SK-N-SH (cell line): Measurements from ENCODE around the gene FOXG1. TPM values are rescaled to one million over a fixed set of nuclear protein-coding genes. Genes with fewer than 3 reads are reported as not detected.

Experiments used
- CTCF ChIA-PET: fragments of 300-600, 350-600 bp; formaldehyde crosslinking; extraction: SDS; loops from one replicate; lab custom pipeline; 2021; lab: Yijun Ruan, JAX
- POLR2A ChIA-PET: fragments of 350-600 bp; sonication (Branson Sonifier 250); formaldehyde crosslinking; extraction: SDS; loops from one replicate; lab custom pipeline; 2020; ENCODE audit warnings: antibody characterized with exemption, inconsistent platforms; lab: Yijun Ruan, JAX
- DNase-seq: peaks from one replicate; pipeline ENCODE4 v3.0.0; 2012
- H2AFZ ChIP-seq: fragments of 200-600 bp; sonication (generic); 2 replicates; pipeline ENCODE4 v1.8.1; 2016; ENCODE audit warnings: antibody characterized with exemption, mild to moderate bottlenecking, low read depth
- H3F3A ChIP-seq: fragments of 200-600 bp; sonication (generic); replicated peaks from 2 replicates; pipeline ENCODE3; 2016; ENCODE audit warnings: antibody characterized with exemption, mild to moderate bottlenecking; ENCODE audit not compliant: insufficient read depth
- H3K27ac ChIP-seq, 2 experiments: fragments of 200-500 bp in 1 of 2; fragments of 200-600 bp in 1 of 2; sonication (Bioruptor generic) in 1 of 2; sonication (generic), shearing (Covaris generic) in 1 of 2; 2 replicates each; pipeline versions ENCODE4 v1.5.1 to v1.6.1; 2014 to 2016; ENCODE audit warnings: low read depth in 2 of 2, inconsistent platforms in 1 of 2, low read length in 1 of 2, mild to moderate bottlenecking in 1 of 2, mixed read lengths in 1 of 2
- H3K27me3 ChIP-seq: fragments of 200-600 bp; sonication (generic), shearing (Covaris generic); 2 replicates; pipeline ENCODE4 v1.6.1; 2016; ENCODE audit warnings: mixed run types; ENCODE audit not compliant: insufficient read depth
- H3K36me3 ChIP-seq, 2 experiments: fragments of 200-500 bp in 1 of 2; fragments of 200-600 bp in 1 of 2; sonication (Bioruptor generic) in 1 of 2; sonication (generic) in 1 of 2; replicated peaks in 1 of 2; 2 replicates each; pipeline versions ENCODE3 to v1.5.1; 2014 to 2016; ENCODE audit warnings: low read length in 1 of 2, mild to moderate bottlenecking in 1 of 2; ENCODE audit not compliant: insufficient read depth in 2 of 2, control insufficient read depth in 1 of 2
- H3K4me1 ChIP-seq, 2 experiments: fragments of 200-500 bp in 1 of 2; fragments of 200-600 bp in 1 of 2; sonication (Bioruptor generic) in 1 of 2; sonication (generic), shearing (Covaris generic) in 1 of 2; 2 replicates each; pipeline versions ENCODE4 v1.5.1 to v1.6.1; 2014 to 2016; ENCODE audit warnings: low read depth in 1 of 2, low read length in 1 of 2, mixed run types in 1 of 2; ENCODE audit not compliant: insufficient read depth in 2 of 2, control insufficient read depth in 1 of 2
- H3K4me2 ChIP-seq: fragments of 200-600 bp; sonication (generic), shearing (Covaris generic); 2 replicates; pipeline ENCODE4 v1.6.1; 2017; ENCODE audit warnings: mixed run types
- H3K4me3 ChIP-seq, 2 experiments: fragments of 200-500 bp in 1 of 2; fragments of 200-600 bp in 1 of 2; sonication (Bioruptor generic) in 1 of 2; sonication (generic), shearing (Covaris generic) in 1 of 2; 2 replicates each; pipeline versions ENCODE4 v1.5.1 to v1.8.1; 2014 to 2016; ENCODE audit warnings: low read depth in 2 of 2, inconsistent platforms in 1 of 2, low read length in 1 of 2, mild to moderate bottlenecking in 1 of 2, mixed read lengths in 1 of 2, moderate library complexity in 1 of 2
- H3K79me2 ChIP-seq: fragments of 200-600 bp; sonication (generic); 2 replicates; pipeline ENCODE4 v1.8.1; 2017; ENCODE audit warnings: mild to moderate bottlenecking; ENCODE audit not compliant: insufficient read depth
- H3K9ac ChIP-seq: fragments of 200-600 bp; sonication (generic); 2 replicates; pipeline ENCODE4 v1.6.1; 2017; ENCODE audit warnings: mixed run types
- H3K9me2 ChIP-seq: fragments of 200-600 bp; sonication (generic); 2 replicates; pipeline ENCODE4 v1.6.1; 2017; ENCODE audit warnings: mixed run types
- H3K9me3 ChIP-seq: fragments of 200-600 bp; sonication (generic); 2 replicates; pipeline ENCODE4 v1.6.1; 2017; ENCODE audit warnings: mixed run types, mild to moderate bottlenecking, moderate library complexity
- H4K20me1 ChIP-seq: fragments of 200-600 bp; sonication (generic); 2 replicates; pipeline ENCODE4 v1.6.1; 2017; ENCODE audit warnings: mild to moderate bottlenecking, mixed run types; ENCODE audit not compliant: insufficient read depth
- CTCF ChIP-seq: fragments of 200-600 bp; sonication (generic); IDR thresholded peaks from 2 replicates; pipeline ENCODE4 v1.6.1; 2017; ENCODE audit warnings: antibody characterized with exemption, mild to moderate bottlenecking, moderate library complexity
- ELF1 ChIP-seq: IDR thresholded peaks from 2 replicates; pipeline ENCODE4 v1.4.0; 2012
- EP300 ChIP-seq, 2 experiments: IDR thresholded peaks; 2 replicates each; pipeline versions ENCODE4 v1.4.0 to v1.6.1; 2012; ENCODE audit warnings: borderline replicate concordance in 1 of 2, low read depth in 1 of 2, low read length in 1 of 2
- EZH2phosphoT487 ChIP-seq: fragments of 200-600 bp; sonication (generic); IDR thresholded peaks from 2 replicates; pipeline ENCODE4 v1.6.1; 2017; ENCODE audit warnings: low read depth, mixed run types, mild to moderate bottlenecking, antibody characterized with exemption, moderate library complexity, borderline replicate concordance
- FOSL2 ChIP-seq: IDR thresholded peaks from 2 replicates; pipeline ENCODE4 v1.4.0; 2012; ENCODE audit warnings: low read depth, mild to moderate bottlenecking, moderate library complexity, borderline replicate concordance
- FOXJ3 ChIP-seq: sonication (generic); formaldehyde crosslinking; IDR thresholded peaks from 2 replicates; pipeline ENCODE4 v1.5.1; 2020; ENCODE audit warnings: mild to moderate bottlenecking, missing genetic modification reagents
- FOXM1 ChIP-seq: IDR thresholded peaks from 2 replicates; pipeline ENCODE4 v1.4.0; 2012; ENCODE audit warnings: low read depth, mild to moderate bottlenecking
- GABPA ChIP-seq: IDR thresholded peaks from 2 replicates; pipeline ENCODE4 v1.4.0; 2012; ENCODE audit warnings: low read depth, mild to moderate bottlenecking
- NFIC ChIP-seq: IDR thresholded peaks from 2 replicates; pipeline ENCODE4 v1.4.0; 2012; ENCODE audit warnings: borderline replicate concordance
- POLR2AphosphoS5 ChIP-seq: IDR thresholded peaks from 2 replicates; pipeline ENCODE4 v1.6.1; 2012; ENCODE audit warnings: low read depth, low read length
- RAD21 ChIP-seq: IDR thresholded peaks from 2 replicates; pipeline ENCODE4 v1.6.1; 2012; ENCODE audit warnings: mild to moderate bottlenecking, low read length
- RCOR1 ChIP-seq: fragments of 150-350 bp; IDR thresholded peaks from 2 replicates; pipeline ENCODE4 v1.6.1; 2017; ENCODE audit warnings: antibody characterized with exemption, low read length
- RXRA ChIP-seq: IDR thresholded peaks from 2 replicates; pipeline ENCODE4 v1.4.0; 2012; ENCODE audit warnings: low read depth, mild to moderate bottlenecking, borderline replicate concordance
- TCF12 ChIP-seq: IDR thresholded peaks from 2 replicates; pipeline ENCODE4 v1.4.0; 2012
- TEAD4 ChIP-seq: IDR thresholded peaks from 2 replicates; pipeline ENCODE4 v1.4.0; 2012; ENCODE audit warnings: mild to moderate bottlenecking, borderline replicate concordance; ENCODE audit not compliant: insufficient read depth
- WGBS: methylation state at CpG from one replicate; pipeline ENCODE4 v1.1.6; 2017; ENCODE audit warnings: low lambda C conversion rate; 5-methylcytosine and 5-hydroxymethylcytosine counted together
- polyA plus RNA-seq, 3 experiments: library from polyadenylated mRNA; depleted of rRNA; stranded (reverse); fragments of >200 nt; gene quantifications; 2 replicates each; pipeline ENCODE4 v1.2.3, GENCODE V29; 2012
- TF ChIP-seq, protein P1 (sequence below): IDR thresholded peaks from 2 replicates; pipeline ENCODE4 v1.4.0; 2012; ENCODE audit warnings: low read depth, borderline replicate concordance
- TF ChIP-seq, protein P2 (sequence below): fragments of 150-350 bp; IDR thresholded peaks from 2 replicates; pipeline ENCODE4 v1.6.1; 2017; ENCODE audit warnings: antibody characterized with exemption, low read length, low read depth, borderline replicate concordance

Gene FOXG1
- polyA plus RNA-seq, 1 of the 3 experiments (the other 2 are of a cell fraction): not detected

DNA sequence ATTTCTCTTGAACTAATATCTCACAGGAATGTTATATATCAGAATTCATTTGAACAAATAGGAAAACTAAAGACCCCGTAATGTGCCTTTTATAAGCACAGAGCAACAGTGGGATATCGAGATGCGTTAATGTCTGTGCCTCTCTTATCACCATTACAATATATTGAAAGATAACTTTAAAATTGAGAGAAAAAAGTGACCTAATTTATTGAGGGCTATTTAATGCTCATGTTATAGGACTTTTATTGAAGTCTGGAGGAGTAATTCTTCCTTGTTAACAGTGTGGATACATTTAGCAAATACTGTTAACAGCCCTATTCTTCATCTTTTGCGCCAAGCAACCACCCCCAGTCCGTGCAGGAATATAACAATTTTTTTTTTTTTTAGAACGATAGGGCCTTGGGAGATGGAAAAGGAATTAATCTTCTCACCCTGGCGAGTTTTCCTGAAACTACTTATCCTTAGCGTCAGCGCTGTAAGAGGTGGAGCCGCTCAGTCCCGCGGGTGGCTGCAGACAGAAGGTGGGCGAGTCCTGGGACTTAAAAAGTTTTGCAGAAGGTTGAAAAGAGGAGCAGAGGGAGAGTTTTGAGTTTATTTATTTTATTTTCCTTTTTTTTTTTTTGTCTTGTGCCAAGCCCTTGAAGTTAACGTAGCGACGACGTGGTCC, 11.0 kb downstream of the FOXG1 start:
- H4K20me1 ChIP-seq: no peaks in the 10 kb centered on the region
- H3K79me2 ChIP-seq: no peaks in the 10 kb centered on the region
- no peaks in the 10 kb centered on the region for H3K36me3 ChIP-seq
- H3K9me2 ChIP-seq: 0 out of 2 replicates have a peak, but pooled peaks cover 3% of the 10 kb centered on the region
- H2AFZ ChIP-seq: no peak overlapping the region
- POLR2A ChIA-PET: no interaction called here
- CTCF ChIA-PET: interaction anchor here (0.9 kb wide), 1 partner anchor 20 kb away, joined by 3 read pairs; no protein-coding TSS in a partner anchor
- WGBS: 11% methylated on average over 17 of the region's 17 CpGs
- H3K27me3 ChIP-seq: peaks cover 49% of the 10 kb centered on the region
- H3K9me3 ChIP-seq: no peaks in the 10 kb centered on the region
- no peak for DNase-seq
- no peak overlapping the region for H3K9ac ChIP-seq
- TF ChIP-seq RAD21 (no peak), FOSL2 (no peak), EP300 (IDR thresholded peaks at IDR 0.05; ENCODE audit: borderline replicate concordance in 1 of 2, low read depth in 1 of 2, low read length in 1 of 2) (no peak), EZH2phosphoT487 (no peak), ELF1 (no peak), RXRA (no peak), GABPA (no peak), TEAD4 (no peak), FOXJ3 (CRISPR knock-in tag) (no peak), CTCF (no peak), RCOR1 (no peak), NFIC (no peak), FOXM1 (no peak), POLR2AphosphoS5 (no peak), TCF12 (no peak)
- TF ChIP-seq, protein P1, sequence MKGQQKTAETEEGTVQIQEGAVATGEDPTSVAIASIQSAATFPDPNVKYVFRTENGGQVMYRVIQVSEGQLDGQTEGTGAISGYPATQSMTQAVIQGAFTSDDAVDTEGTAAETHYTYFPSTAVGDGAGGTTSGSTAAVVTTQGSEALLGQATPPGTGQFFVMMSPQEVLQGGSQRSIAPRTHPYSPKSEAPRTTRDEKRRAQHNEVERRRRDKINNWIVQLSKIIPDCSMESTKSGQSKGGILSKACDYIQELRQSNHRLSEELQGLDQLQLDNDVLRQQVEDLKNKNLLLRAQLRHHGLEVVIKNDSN: no peak
- TF ChIP-seq, protein P2, sequence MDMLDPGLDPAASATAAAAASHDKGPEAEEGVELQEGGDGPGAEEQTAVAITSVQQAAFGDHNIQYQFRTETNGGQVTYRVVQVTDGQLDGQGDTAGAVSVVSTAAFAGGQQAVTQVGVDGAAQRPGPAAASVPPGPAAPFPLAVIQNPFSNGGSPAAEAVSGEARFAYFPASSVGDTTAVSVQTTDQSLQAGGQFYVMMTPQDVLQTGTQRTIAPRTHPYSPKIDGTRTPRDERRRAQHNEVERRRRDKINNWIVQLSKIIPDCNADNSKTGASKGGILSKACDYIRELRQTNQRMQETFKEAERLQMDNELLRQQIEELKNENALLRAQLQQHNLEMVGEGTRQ: no peak
- H3F3A ChIP-seq: no peaks in the 10 kb centered on the region
- no peak overlapping the region for H3K27ac ChIP-seq
- H3K4me3 ChIP-seq: no peak overlapping the region
- no peaks in the 10 kb centered on the region for H3K4me1 ChIP-seq
- no peak overlapping the region for H3K4me2 ChIP-seq
